GM23248 (cell line): ENCODE data around the gene CELA2A. TPM values are rescaled to one million over a fixed set of nuclear protein-coding genes. Genes with fewer than 3 reads are reported as not detected.

Experiments
- DNase-seq: peaks from one replicate; pipeline ENCODE4 v3.0.0-alpha.2; 2015
- H2AFZ ChIP-seq: fragments of 200-600 bp; sonication (generic); 2 replicates; pipeline ENCODE4 v1.6.1; 2016; ENCODE audit warnings: antibody characterized with exemption
- H3F3A ChIP-seq: fragments of 200-600 bp; sonication (generic); 2 replicates; pipeline ENCODE4 v1.6.1; 2016; ENCODE audit warnings: mild to moderate bottlenecking, antibody characterized with exemption, mixed run types; ENCODE audit not compliant: insufficient read depth
- H3K27ac ChIP-seq: fragments of 200-600 bp; sonication (generic); 2 replicates; pipeline ENCODE4 v1.5.1; 2016; ENCODE audit warnings: mild to moderate bottlenecking
- H3K27me3 ChIP-seq: fragments of 200-600 bp; sonication (generic); replicated peaks from 2 replicates; pipeline ENCODE4 v1.6.1; 2016; ENCODE audit warnings: mild to moderate bottlenecking; ENCODE audit not compliant: insufficient read depth
- H3K36me3 ChIP-seq: fragments of 200-600 bp; sonication (generic); 2 replicates; pipeline ENCODE4 v1.6.1; 2016; ENCODE audit warnings: low read depth, mild to moderate bottlenecking
- H3K4me1 ChIP-seq: fragments of 200-600 bp; sonication (generic); 2 replicates; pipeline ENCODE4 v1.6.1; 2016; ENCODE audit warnings: mild to moderate bottlenecking; ENCODE audit not compliant: insufficient read depth
- H3K4me2 ChIP-seq: fragments of 200-600 bp; sonication (generic); one replicate; pipeline ENCODE4 v1.6.1; 2016; ENCODE audit warnings: mild to moderate bottlenecking; ENCODE audit not compliant: unreplicated experiment
- H3K4me3 ChIP-seq: fragments of 200-600 bp; sonication (generic); 2 replicates; pipeline ENCODE4 v1.5.1; 2016; ENCODE audit warnings: mild to moderate bottlenecking
- H3K79me2 ChIP-seq: fragments of 200-600 bp; sonication (generic); 2 replicates; pipeline ENCODE4 v1.6.1; 2016; ENCODE audit warnings: mild to moderate bottlenecking; ENCODE audit not compliant: insufficient read depth
- H3K9ac ChIP-seq: fragments of 200-600 bp; sonication (generic); 2 replicates; pipeline ENCODE4 v1.6.1; 2016; ENCODE audit warnings: mild to moderate bottlenecking
- H3K9me2 ChIP-seq: fragments of 200-600 bp; sonication (generic); 2 replicates; pipeline ENCODE4 v1.6.1; 2016; ENCODE audit warnings: mixed run types, mild to moderate bottlenecking, moderate library complexity; ENCODE audit not compliant: insufficient read depth
- H3K9me3 ChIP-seq: fragments of 200-600 bp; sonication (generic); one replicate; pipeline ENCODE4 v1.6.1; 2017; ENCODE audit warnings: low read depth
- H4K20me1 ChIP-seq: fragments of 200-600 bp; sonication (generic); 2 replicates; pipeline ENCODE4 v1.6.0; 2016; ENCODE audit not compliant: insufficient read depth
- EZH2 ChIP-seq: fragments of 200-600 bp; sonication (generic); IDR thresholded peaks from 2 replicates; pipeline ENCODE4 v1.6.1; 2018; ENCODE audit warnings: antibody characterized with exemption, mild to moderate bottlenecking; ENCODE audit not compliant: insufficient read depth, poor library complexity, severe bottlenecking
- EZH2phosphoT487 ChIP-seq: fragments of 200-600 bp; sonication (generic); IDR thresholded peaks from 2 replicates; pipeline ENCODE4 v1.6.1; 2018; ENCODE audit warnings: antibody characterized with exemption, moderate library complexity, mild to moderate bottlenecking, low read depth; ENCODE audit not compliant: insufficient read depth
- WGBS, 2 experiments: methylation state at CpG; one replicate each; pipeline ENCODE4 v1.1.6; 2015 to 2017; ENCODE audit warnings: low lambda C conversion rate in 2 of 2, low coverage in 1 of 2; ENCODE audit errors: missing lambda C conversion rate in 2 of 2; 5-methylcytosine and 5-hydroxymethylcytosine counted together
- in situ Hi-C: fragments of 300-500 bp; cut with MboI; formaldehyde crosslinking; loops from 2 replicates; pipeline ENCODE4 v1.15.0; 2020
- polyA plus RNA-seq: library from polyadenylated mRNA; unstranded; fragments of >200 nt; fragmentation: Nextera tagmentation; extraction: Ambion mirVana; gene quantifications from 2 replicates; pipeline ENCODE4 v1.2.1, GENCODE V29; 2016
- total RNA-seq: library from RNA; depleted of rRNA; stranded (reverse); fragments of >200 nt; shearing (Covaris generic); gene quantifications from 2 replicates; pipeline ENCODE4 v1.2.3, GENCODE V29; 2014

The CELA2A gene
- total and polyA plus RNA-seq, 2 experiments from 2014 or later, result not detected

GRCh38 chr1:15410223-15410883 is 46.2 kb upstream of the CELA2A start:
- peaks cover 50% of the 10 kb centered on the region for H3K79me2 ChIP-seq

GRCh38 chr1:15410884-15411245 is 45.7 kb upstream of the CELA2A start:
- H2AFZ ChIP-seq, result peak overlapping the region; percentile 71
- H3F3A ChIP-seq, result peaks cover 38% of the 10 kb centered on the region
- DNase-seq, result no peak
- H3K4me3 ChIP-seq, result peak overlapping the region; percentile 90
- H3K27me3 ChIP-seq, result no peaks in the 10 kb centered on the region
- H3K9me2 ChIP-seq, result no peaks in the 10 kb centered on the region
- TF ChIP-seq EZH2 (no peak), EZH2phosphoT487 (no peak)
- peaks cover 54% of the 10 kb centered on the region for H3K79me2 ChIP-seq
- in situ Hi-C loops, result no loop called here
- H3K36me3 ChIP-seq, result no peaks in the 10 kb centered on the region
- H3K9me3 ChIP-seq, result no peaks in the 10 kb centered on the region
- peak overlapping the region; percentile 81 for H3K4me2 ChIP-seq
- H3K9ac ChIP-seq, result peak overlapping the region; percentile 85
- H3K27ac ChIP-seq, result no peak overlapping the region
- H3K4me1 ChIP-seq, result peaks cover 24% of the 10 kb centered on the region
- no peaks in the 10 kb centered on the region for H4K20me1 ChIP-seq
- 17 to 18% methylated on average over 10 to 11 of the region's 11 CpGs for WGBS, 2 experiments

More at GRCh38 chr1:15410223-15410883, 46.2 kb upstream of the CELA2A start:
- no peaks in the 10 kb centered on the region for H4K20me1 ChIP-seq
- peak overlapping the region; percentile 81 for H3K4me2 ChIP-seq
- 1% methylated on average over 17 to 44 of the region's 53 CpGs for WGBS, 2 experiments
- H3K9me2 ChIP-seq, result no peaks in the 10 kb centered on the region
- peaks cover 33% of the 10 kb centered on the region for H3F3A ChIP-seq
- peaks cover 19% of the 10 kb centered on the region for H3K4me1 ChIP-seq
- peak; percentile 37 for DNase-seq
- in situ Hi-C loops, result no loop called here
- peak overlapping the region; percentile 85 for H3K9ac ChIP-seq
- no peaks in the 10 kb centered on the region for H3K9me3 ChIP-seq
- no peaks in the 10 kb centered on the region for H3K27me3 ChIP-seq
- peak overlapping the region; percentile 71 for H2AFZ ChIP-seq
- H3K27ac ChIP-seq, result no peak overlapping the region
- no peak for TF ChIP-seq EZH2
- no peak for TF ChIP-seq EZH2phosphoT487
- no peaks in the 10 kb centered on the region for H3K36me3 ChIP-seq
- H3K4me3 ChIP-seq, result peak overlapping the region; percentile 90

- no peaks in the 10 kb centered on the region for H3K36me3 ChIP-seq
- H3K4me2 ChIP-seq, result peak overlapping the region; percentile 81
- H3K9me3 ChIP-seq, result no peaks in the 10 kb centered on the region
- peaks cover 31% of the 10 kb centered on the region for H3K4me1 ChIP-seq
- H3K27ac ChIP-seq, result no peak overlapping the region
- peaks cover 36% of the 10 kb centered on the region for H3F3A ChIP-seq
- no peaks in the 10 kb centered on the region for H3K9me2 ChIP-seq
- H4K20me1 ChIP-seq, result no peaks in the 10 kb centered on the region
- peak; percentile 35 for DNase-seq
- H3K4me3 ChIP-seq, result peak overlapping the region; percentile 90
- H2AFZ ChIP-seq, result no peak overlapping the region
- WGBS, 2 experiments, result 59 to 65% methylated on average over 12 of the region's 12 CpGs
- H3K9ac ChIP-seq, result peak overlapping the region; percentile 85
- TF ChIP-seq EZH2, result no peak
- TF ChIP-seq EZH2phosphoT487, result no peak
- peaks cover 54% of the 10 kb centered on the region for H3K79me2 ChIP-seq
- H3K27me3 ChIP-seq, result no peaks in the 10 kb centered on the region
- in situ Hi-C loops, result no loop called here
These were observed 44.9 kb upstream of the CELA2A start for GRCh38 chr1:15411593-15412137.

GRCh38 chr1:15412175-15412800 is 44.2 kb upstream of the CELA2A start:
- peak; percentile 33 for DNase-seq
- no peak overlapping the region for H3K4me3 ChIP-seq
- H4K20me1 ChIP-seq, result no peaks in the 10 kb centered on the region
- H3K4me1 ChIP-seq, result peaks cover 32% of the 10 kb centered on the region
- no peak overlapping the region for H2AFZ ChIP-seq
- H3K27me3 ChIP-seq, result no peaks in the 10 kb centered on the region
- no peaks in the 10 kb centered on the region for H3K9me2 ChIP-seq
- in situ Hi-C loops, result no loop called here
- WGBS, 2 experiments, result 75 to 83% methylated on average over 14 to 16 of the region's 16 CpGs
- peaks cover 31% of the 10 kb centered on the region for H3F3A ChIP-seq
- H3K9ac ChIP-seq, result no peak overlapping the region
- no peak for TF ChIP-seq EZH2phosphoT487
- TF ChIP-seq EZH2, result no peak
- peak overlapping the region; percentile 81 for H3K4me2 ChIP-seq
- H3K36me3 ChIP-seq, result no peaks in the 10 kb centered on the region
- H3K79me2 ChIP-seq, result peaks cover 59% of the 10 kb centered on the region
- H3K9me3 ChIP-seq, result no peaks in the 10 kb centered on the region
- no peak overlapping the region for H3K27ac ChIP-seq
